ENCODE results near the gene CBFA2T2.
"Not testable (repeated sequence)": the region's sequence is repeated elsewhere in the genome, so short reads cannot be mapped to it uniquely, and the experiment has no call there.

Gene CBFA2T2

DNA sequence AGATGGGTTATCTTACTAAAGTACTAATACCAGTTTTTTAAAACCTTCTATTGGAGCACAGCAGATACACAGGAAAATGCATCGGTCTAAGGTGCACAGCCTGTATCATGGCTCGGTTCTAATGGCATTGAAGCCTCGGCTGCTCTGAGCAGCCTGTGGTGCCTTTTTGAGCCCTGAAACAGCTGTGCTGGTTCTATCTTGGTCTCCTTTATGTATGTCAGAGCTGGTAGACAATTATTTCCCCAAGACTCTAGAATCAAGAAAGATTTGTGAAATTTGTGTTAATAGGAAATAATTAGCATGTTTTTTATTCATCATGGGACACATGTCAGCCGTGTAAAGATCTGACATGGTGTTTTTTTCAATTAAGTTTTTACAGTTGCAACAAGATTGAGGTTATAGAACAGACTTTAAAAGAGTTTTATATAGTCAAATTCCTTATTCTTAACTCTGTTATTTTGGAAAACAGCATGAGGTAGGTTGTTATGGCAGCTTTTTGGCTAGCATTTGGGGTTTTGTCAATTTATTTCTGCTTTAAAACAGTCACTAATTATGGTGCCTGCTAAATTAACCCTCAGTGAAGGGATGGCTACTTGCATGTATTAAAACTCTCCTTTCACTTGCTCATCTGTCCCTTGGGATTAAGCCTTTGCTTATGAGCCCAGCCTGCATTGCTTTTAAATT is 132.0 kb downstream of the CBFA2T2 start:
- no peak for DNase-seq (ENCODE audit: low spot score)

DNA sequence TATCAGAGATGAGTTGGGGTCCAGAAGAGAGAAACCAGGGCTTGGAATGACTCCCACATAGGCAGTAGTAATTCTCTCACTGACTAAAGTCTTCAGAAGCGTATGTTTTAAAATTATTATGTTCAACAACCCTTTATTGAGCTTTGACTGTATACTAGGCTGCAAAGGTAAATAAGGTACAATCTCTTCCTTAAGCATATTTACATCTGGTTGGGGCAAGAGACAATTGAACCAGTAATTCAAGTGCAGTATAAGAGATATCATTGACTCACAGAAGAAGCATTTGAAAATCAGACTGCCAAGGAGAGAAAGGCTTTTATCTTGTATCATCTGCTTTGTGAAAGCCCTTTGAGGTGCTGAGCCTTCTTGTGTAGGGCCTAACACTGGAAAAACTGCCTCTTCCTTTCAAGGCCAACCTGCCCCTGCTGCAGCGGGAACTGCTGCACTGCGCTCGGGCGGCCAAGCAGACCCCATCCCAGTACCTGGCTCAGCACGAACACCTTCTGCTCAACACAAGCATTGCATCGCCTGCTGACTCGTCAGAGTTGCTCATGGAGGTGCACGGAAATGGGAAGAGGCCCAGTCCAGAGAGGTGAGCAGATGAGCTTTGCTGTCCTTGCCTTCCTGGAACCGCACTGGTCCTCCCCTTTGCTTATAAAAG is 132.9 kb downstream of the CBFA2T2 start:
- DNase-seq (ENCODE audit: low spot score): no peak

DNA sequence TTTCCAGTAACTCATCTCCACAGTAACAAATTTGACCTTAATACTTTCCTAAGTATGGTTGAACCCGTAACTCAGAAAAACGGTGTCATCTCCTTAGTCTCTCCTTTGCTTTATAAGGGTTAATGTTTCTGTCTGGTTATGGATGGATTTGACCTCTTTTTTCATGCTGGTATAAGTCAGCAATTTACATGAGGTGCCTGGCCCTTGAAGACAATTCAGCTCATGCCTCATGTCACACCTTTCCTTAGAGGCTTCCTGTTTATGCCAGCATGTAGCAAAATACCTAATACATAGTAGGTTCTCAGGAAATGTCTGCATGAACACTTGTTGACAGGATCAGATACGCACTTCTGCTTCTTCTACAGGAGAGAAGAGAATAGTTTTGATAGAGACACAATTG is 134.5 kb downstream of the CBFA2T2 start:
- DNase-seq (ENCODE audit: low spot score): no peak

DNA sequence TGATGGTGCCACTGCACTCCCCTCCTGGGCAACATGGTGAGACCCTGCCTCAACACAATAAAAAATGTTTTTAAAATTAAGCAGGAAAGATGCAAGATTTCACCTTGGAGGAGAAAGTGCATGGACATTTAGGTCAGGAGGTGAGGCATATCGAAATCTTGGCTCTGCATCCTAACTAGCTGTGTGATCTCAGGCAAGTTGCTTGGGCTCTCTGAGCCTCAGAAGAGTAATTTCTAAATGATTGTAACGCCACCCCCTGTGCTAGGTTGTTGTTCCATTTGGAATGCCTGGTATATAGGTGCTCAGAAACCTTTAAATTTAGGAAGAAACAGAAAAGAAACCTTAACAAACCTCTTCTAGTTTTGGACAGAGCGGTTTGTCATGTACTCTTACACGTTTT is 136.3 kb downstream of the CBFA2T2 start:
- no peak for DNase-seq (ENCODE audit: low spot score)

DNA sequence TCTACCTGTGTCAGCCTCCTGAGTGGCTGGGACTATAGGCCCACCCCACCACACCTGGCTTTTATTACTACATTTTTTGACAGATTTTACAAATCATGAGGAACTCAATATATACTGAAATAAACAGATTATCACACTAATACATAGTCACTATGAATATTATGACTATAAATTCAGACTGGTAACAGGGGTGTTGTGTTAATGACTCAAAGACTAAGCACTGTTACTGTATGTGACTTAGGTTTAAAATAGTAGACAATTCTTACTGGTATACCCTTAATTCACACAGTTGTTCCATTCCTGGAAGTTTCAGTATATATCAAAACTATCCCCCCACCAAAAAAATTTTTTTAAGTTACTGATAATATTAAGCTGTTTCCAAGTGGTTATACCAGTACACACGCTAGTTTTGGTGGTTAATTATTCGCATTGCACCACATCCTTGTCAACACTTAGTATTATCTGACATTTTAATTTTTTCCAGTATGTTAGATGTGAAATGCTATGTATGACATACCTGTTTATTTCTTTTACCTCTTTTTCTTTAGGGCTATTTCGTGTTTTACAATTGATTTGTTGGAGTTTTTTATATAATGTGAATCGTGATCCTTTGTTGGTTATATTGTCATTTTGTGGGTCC is 137.8 kb downstream of the CBFA2T2 start:
- no peak for DNase-seq (ENCODE audit: low spot score)

DNA sequence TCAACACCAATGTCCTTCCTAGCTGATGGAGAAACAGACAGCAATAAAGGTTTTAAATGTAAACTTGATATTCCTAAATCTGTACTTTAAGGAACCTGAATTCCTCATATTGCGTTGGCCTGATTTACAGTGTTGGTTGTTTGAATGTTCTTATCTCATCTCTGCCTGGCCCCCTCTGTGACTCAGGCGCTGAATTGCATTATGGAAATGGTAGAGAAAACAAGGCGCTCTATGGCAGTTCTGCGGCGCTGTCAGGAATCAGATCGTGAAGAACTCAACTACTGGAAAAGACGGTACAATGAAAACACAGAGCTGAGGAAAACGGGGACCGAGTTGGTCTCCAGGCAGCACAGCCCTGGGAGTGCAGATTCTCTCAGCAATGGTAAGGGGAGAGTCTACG is 139.6 kb downstream of the CBFA2T2 start:
- DNase-seq (ENCODE audit: low spot score): no peak

DNA sequence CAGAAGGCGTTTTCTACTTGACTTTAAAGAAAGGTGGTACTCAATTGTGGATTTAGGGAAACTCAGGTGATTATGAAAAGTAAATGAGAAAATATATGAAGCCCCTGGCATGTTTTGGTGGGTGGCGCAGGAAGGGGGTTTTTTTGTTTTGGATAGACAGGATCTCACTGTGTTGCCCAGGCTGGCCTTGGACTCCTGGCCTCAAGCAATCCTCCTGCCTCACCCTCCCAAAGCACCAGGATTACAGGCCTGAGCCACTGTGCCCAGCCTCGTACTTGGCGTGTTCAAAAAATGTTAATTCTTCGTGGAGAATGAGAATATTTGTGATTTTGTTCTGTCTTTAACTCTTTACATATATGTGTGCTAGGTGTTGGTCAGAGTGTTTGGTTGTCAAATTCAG is 140.1 kb downstream of the CBFA2T2 start:
- no peak for DNase-seq (ENCODE audit: low spot score)

DNA sequence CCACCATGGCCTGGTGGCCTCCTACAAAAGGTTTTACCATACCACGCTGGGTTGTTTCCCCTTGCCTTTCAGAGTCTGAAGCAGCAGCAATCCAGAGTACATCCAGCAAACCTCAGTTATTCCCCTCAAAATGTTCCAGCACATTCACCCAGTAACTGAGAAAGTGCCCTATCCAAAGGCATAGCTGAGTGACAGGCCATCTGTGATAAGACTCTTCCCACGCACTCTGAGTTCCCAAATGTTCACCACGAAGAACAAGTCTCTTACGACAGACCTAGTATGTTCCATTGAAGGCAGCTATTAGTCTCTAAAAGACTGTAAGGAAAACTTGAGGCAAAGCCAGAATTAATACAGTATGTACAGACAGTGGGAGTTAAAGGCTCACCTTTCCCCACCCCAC is 140.6 kb downstream of the CBFA2T2 start:
- no peak for DNase-seq (ENCODE audit: low spot score)

DNA sequence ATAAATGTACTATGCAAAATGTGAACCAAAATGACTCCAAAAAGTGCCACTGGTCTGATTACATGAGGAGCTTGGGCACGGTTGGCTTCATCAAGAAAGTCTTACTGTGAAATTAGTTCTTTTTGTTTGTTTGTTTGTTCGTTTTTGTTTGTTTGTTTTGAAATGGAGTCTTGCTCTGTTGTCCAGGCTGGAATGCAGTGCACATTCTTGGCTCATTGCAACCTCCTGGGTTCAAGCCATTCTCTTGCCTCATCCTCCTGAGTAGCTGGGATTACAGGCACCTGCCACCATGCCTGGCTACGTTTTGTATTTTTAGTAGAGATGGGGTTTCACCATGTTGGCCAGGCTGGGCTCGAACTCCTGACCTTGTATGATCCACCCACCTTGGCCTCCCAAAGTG is 142.0 kb downstream of the CBFA2T2 start:
- DNase-seq (ENCODE audit: low spot score): not testable (repeated sequence)

DNA sequence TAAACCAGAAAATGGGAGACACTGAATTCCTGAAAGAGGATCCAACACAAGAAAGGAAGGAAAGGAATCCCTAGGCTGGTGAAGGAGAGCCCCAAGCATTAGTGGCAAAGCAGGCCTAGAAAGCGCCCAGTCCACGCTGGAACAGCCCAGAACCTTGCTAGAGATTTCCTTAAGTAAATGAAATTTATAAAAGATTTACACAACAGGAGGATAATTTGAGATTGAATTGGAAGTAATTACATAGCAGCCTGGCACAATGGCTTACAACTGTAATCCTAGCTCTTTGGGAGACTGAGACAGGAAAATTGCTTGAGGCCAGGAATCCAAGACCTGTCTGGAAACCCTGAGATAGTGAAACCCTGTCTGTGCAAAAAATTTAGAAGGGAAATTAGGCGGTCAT is 145.4 kb downstream of the CBFA2T2 start:
- DNase-seq (ENCODE audit: low spot score): no peak

DNA sequence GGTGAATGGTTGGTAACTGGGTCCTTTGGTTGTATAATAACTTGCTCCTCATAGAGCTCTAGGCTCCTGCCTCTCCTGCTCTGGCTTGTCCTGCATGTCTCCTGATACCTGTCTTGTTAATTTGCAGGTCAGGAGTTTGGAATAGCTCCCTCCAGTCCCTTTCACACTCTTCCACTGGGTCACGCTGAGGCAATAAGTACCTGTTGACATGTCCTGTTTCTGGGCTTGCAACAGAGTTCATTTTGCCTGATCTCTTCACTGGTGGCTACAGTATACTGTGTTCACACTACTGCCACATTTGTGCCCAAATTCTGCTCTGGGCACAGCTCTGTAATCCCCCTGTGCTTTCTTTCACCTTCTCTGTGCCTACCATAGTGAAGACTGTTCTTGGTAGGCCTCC is 146.9 kb downstream of the CBFA2T2 start:
- DNase-seq (ENCODE audit: low spot score): no peak

DNA sequence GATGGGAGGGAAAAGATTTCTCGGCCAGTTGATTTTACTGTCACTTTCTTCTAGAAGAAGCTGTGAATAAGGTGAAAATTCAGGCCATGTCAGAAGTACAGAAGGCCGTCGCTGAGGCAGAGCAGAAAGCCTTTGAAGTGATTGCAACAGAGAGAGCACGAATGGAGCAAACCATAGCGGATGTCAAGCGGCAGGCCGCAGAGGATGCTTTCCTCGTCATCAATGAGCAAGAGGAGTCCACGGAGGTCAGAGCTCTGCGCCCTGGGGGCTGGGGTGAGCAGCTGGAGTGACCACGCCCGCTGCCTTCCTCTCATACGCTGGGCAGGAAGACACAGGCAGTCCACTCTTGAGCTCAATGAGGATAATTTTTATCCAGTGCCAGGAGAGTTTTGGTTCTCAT is 150.4 kb downstream of the CBFA2T2 start:
- no peak for DNase-seq (ENCODE audit: low spot score)

DNA sequence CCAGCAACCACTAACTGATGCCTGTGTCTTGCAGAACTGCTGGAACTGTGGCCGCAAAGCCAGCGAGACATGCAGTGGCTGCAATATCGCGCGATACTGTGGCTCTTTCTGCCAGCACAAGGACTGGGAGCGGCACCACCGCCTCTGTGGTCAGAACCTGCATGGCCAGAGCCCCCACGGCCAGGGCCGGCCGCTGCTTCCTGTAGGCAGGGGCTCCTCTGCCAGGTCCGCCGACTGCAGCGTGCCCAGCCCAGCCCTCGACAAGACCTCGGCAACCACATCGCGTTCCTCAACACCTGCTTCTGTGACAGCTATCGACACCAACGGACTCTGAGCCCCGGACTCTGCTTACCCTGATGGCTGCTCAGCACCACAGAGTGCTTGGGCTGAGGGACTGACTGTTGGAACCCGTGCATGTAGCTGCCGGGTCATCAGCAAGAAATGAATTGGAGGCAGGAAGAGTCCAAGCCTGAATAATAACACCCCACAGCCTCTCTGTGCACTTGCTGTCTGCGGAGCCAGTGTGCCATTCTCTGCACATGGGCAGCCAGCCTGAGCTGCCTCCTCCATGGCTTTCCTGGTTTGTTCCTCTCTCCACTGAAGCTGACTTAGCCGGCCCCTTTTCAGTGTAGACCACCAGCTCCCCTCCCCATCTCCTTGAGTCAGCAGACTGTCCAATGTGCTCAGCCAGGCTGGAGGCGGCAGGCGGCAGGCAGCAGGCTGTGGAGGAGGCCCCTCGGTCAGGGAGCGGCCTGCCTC is 154.6 kb downstream of the CBFA2T2 start:
- no peak for DNase-seq (ENCODE audit: low spot score)

DNA sequence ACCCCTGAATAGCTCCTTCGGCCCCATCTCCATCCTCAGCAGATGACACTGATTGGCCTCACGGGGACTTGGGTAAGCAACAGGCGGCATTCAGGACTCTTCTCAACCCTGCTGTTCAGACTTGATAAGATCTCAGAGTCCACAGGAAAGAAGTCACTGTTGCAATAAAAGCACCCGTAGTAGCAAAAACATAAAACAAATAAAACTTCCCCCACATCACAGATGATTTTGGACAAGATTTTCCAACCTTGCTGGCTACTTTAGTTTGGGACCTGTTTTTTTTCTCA is 155.1 kb downstream of the CBFA2T2 start:
- DNase-seq (ENCODE audit: low spot score): peak; percentile 47

DNA sequence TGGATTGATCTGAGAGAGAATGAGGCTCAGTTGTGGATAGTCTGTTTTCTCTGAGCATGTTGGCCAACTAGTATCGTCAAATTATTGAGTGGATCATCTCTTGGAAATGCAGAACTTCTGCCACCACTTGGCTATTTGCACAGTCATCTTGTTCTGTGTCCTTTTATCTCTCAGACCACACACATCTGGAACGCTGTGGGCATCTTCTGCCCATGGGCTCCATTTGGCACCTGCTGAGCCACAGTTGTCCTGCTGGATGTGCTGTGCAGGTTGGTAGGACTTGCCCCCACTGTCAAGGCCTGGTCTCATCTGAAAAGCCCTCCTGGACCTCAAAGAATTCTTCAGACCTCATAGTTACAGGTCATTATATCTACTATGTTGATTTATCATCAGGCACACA is 155.5 kb downstream of the CBFA2T2 start:
- no peak for DNase-seq (ENCODE audit: low spot score)

DNA sequence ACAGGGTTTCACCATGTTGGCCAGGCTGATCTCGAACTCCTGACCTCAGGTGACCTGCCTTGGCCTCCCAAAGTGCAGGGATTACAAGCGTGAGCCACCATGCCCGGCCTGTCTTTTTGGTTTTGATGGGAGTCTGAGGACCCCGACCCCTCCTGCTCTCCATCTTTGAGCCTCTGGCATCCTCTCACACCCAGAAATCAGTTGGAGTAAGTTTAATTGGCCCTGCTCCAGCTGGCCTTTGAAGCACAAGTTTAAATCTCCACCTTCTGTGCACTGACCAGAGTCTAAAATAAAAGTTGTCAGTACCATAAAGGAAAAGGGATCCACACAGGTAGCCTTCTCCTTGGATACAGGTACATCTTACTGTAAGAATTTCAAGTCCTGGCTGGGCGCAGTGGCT is 156.3 kb downstream of the CBFA2T2 start:
- no peak for DNase-seq (ENCODE audit: low spot score)

DNA sequence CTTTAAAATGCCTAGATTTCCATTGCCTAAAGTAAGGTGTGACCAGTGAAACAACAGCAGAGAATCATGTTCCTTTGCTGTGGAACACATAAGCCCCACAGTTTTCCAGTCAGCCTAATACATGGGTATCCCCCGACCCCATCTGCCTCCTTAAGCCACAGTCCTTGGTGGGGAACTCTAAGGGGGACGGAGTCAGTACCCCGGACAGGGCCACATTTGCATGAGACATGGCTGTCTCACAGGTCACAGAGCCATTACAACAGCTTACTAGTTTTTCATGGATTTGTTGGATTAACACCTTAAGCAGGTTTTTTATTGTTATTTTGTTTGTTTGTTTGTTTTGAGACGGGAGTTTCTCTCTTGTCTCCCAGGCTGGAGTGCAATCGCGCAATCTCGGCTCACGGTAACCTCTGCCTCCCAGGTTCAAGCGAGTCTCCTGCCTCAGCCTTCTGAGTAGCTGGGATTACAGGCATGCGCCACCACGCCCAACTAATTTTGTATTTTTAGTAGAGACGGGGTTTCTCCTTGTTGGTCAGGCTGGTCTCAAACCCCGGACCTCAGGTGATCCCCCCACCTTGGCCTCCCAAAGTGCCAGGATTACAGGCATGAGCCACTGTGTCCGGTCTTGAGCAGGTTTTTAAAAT is 157.2 kb downstream of the CBFA2T2 start:
- not testable (repeated sequence) for DNase-seq (ENCODE audit: low spot score)

DNA sequence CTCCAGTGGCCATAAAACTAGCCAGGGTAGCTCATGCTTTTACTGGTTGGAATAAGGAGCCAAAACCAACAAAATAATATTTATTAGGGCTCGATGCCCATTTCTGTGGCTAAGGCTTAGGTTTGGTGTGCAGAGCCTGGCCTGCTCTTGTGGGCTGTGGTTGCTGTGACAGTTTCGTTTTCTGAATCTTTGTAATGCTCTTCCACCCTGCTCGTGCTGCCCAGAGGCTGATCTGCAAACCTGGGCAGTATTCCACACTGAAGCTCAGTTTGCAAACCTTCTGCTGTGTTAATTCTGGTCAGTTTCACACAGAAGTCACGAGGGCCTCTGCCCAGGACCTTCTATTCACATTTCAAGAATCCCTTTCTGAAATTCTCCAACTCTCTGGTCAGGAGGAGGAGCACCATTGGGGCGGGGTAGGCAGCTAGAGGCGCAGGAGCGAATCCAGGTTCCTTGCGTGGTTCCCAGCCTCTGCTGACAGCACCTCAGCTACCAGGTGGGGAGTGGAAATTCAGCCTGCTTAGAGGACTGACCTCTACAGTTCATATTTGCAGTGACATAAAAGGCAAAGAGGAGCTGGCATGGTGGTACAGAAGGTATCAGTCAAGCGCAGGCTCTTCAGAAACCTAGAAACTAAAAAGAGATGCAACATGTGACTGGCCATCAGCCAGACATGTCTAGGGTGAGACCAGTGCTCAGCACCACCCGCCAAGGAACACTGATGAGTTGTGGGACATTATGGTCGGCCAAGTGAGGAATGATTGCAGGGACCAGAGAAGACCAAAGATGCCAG is 157.9 kb downstream of the CBFA2T2 start:
- no peak for DNase-seq (ENCODE audit: low spot score)

DNA sequence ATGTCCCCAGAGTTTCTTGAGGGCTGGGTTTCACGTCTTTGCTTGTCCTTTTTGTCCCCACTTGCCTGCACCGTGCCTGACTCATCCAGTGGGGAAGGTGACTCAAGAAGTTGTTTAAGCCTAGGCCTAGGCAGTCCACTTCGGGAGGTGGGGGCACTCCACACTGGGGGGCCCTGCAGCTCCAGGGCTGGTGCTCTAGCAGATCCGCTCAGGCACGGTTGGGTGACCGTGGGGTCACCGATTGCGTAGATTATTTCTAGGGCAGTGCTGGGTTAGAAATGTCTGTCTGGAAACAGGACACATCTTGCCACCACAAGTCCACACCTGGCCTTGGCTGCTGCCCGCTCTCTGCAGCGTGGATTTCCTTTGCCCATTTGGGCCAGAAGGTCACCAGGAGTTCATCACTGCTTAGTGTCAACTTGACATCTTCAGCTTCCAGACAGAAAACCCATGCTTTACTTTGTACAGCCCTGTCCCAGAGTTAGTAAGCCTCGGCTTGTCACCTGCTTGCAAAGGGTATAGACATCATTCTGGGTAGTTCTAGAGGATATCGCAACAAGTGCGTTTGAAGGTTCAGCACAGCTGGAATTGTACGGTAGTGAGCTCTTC is 158.6 kb downstream of the CBFA2T2 start:
- DNase-seq (ENCODE audit: low spot score): peak; percentile 97

DNA sequence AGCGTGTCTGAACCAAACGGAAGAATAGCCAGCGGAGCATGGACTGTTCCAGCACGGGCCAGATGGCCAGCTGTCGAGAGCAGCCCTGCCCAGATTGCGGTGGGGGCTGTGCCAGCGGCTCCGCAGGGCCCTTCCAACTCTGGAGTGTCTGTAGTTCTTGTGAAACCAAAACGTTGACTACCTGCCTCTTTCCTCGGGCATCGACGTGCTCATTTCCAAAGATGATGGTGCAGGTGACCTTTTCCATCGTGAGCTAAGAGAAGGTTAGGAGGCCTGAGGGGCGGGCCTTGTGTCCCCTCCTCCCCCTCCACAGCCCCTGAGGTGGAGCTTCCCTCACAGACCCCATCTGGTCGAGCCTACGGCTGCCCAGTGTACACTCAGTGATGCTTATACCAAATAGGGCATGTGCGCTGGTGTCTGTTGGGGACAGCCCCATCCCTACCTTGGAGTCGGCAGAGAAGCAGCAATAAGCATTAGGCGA is 159.3 kb downstream of the CBFA2T2 start:
- DNase-seq (ENCODE audit: low spot score): peak; percentile 90
